HG03342 (cell line): Measurements from ENCODE around the gene UCN3.
A peak's percentile ranks its signal among the peaks of the same experiment; 100 is the strongest.
"Not testable (repeated sequence)": the region's sequence is repeated elsewhere in the genome, so short reads cannot be mapped to it uniquely, and the experiment has no call there.

ENCODE experiments used
- ATAC-seq: cut with Tn5 transposase; IDR thresholded peaks from one replicate; pipeline ENCODE4 v1.9.1; 2021; ENCODE audit warnings: mild to moderate bottlenecking, moderate library complexity; ENCODE audit not compliant: unreplicated experiment

UCN3 gene

GRCh38 chr10:5404208-5405041 is 39.7 kb downstream of the UCN3 start, which contains the start of gene TUBAL3:
Gene TUBAL3 (minus strand): TSS chr10:5404828. CDS start chr10:5404792, 36 bp downstream.
- ATAC-seq = no peak

DNA sequence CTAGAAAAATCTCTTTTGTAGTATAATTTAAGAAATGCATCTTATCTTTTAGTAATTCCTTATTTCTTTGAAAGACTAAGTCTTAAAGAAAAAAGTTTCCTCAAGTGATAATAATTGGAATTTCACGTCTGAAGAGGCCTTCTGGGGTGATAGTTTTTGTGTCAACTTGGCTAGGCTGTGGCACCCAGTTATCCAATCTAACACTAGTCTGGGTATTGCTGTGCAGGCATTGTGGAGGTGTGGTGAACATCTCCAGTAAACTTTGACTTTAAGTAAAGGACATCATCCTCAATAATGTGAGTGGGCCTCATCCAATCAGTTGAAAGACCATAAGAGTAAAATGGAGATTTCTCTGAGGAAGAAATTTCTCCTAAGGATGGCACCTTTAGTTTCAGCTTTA is 42.2 kb downstream of the UCN3 start:
- ATAC-seq = no peak

- not testable (repeated sequence) for ATAC-seq
Observed at GRCh38 chr10:5410787-5411186, 46.0 kb downstream of the UCN3 start.

- peak; percentile 2 for ATAC-seq
Observed at GRCh38 chr10:5411941-5412276, 47.1 kb downstream of the UCN3 start.

DNA sequence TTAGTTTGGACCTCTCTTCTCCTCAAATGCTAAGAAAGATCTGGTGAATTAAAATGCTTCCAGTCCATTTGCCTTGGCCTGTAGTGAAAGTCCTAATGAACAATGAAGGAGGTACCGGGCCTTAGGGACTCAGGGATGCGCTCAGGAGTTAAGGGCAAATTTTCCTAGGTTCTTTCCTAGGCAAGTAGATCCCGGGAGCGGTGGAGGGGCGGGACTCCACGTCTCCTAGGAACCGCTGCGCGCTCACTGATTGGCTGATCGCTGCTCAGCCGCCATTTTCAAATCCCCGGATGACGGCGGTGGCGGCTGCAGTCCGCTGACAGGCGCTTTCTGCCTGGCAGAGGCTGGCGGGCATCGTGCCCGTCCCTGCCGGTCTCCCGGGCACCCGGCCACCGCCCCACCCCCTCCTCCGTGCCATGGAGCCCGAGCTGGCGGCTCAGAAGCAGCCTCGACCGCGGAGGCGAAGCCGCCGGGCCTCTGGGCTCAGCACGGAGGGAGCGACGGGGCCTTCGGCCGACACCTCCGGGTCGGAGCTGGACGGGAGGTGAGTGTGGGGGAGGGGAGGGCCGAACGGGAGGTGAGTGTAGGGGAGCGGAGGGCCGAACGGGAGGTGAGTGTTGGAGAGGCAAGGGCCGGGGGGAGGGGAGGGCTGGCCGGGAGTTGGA is 47.6 kb downstream of the UCN3 start, which contains the start of gene NET1:
NET1 (plus strand) TSS at position 281 of the 665 bp plus-strand sequence; CDS start at position 417, 136 bp downstream.
- peak; percentile 98 for ATAC-seq

DNA sequence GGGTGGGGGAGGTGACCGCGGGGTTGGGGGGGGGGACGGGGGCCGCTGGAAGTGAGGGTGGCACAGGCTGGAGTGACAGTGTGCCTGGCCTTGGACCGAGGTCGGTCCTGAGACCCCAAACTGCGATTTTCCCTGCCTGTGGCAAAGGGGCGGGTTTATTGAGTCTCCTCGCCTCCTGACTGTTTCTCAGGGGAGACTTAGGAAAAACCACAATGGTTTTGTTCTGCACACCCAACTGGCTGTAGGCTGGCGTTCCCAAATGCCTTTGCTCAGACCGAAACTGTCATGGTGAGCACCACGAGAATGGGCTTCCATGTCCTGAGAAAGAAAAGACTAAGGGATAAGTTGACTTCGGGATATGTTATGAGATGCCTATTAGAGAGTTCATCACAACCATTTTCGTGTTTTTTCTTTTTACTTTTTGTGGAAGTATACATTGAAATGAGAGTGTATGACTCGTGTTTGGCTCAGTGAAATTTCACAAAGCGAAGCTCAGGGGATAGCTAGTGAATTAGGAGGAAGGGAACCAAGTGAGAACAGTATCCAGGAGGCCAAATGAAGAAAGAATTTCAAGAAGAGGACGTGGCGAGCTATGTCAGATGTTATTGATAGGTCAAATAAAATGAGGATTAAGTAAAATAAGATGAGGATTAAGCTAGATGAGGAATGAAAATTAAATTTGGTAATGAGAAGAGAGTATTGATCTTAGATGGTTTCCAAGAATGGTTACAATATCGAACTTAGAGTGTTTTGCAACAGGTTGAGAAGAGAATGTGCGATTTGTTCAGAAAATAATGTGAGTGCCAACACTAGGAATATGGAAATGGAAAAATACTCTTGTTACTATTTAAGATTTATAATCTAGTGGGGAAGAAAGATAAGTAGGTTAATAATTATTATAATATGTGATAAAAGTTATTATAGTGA is 48.5 kb downstream of the UCN3 start:
- ATAC-seq = no peak

GRCh38 chr10:5416981-5417380 is 52.2 kb downstream of the UCN3 start:
- no peak for ATAC-seq

DNA sequence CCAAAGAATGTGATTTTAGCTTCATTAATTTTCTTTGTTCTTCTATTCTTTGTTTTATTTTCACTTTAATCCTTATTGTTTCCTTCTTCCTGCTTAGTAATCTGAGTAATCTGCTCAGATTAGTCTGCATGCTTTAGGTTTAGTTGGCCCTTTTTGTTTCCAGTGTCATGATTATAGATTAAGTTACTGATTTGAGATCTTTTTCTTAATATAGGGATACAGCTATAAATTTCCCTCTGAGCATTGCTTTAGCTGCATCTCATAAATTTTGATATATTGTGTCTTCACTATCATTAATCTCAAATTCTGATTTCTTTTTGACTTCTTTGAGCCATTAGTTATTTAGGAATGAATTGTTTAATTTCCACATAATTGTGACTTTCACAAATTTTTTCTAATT is 53.8 kb downstream of the UCN3 start:
- ATAC-seq = no peak

DNA sequence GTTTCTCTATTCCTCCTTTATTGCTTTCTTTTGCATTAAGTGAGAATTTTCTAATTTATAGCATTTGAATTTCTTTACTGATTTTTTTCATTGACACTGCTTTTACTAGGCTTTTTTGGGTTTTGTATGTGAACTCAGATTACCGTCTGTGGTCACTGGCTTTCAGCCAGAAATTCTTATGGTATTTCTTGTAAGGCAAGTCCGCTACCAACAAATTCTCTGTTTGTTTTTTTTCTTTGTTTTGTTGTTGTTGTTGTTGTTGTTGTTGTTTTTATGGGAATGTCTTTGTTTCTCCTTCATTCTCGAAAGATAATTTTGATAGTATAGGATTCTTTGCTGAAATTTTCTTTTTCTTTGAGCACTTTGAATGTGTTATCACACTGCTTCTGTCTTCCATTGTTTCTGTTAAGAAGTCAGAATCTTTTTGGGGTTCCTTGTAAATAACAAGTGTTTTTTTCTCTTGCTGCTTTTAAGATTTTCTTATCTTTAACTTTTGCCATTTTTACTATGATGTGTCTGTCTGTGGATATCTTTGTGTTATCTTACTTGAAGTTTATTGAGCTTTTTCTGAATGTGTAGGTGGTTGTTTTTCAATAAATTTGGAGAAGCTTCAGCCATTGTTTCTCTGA is 54.8 kb downstream of the UCN3 start:
- ATAC-seq = no peak

GRCh38 chr10:5423771-5424170 is 59.0 kb downstream of the UCN3 start:
- no peak for ATAC-seq
